Upper lobe of left lung (tissue), 4 donors: ENCODE measurements around the gene NRP1.

ENCODE experiments used
- CTCF ChIP-seq, 6 experiments: fragments of 450-650 bp in 4 of 6; fragments of 200-600 bp in 2 of 6; sonication (generic) in 2 of 6; IDR thresholded peaks; one replicate each; pipeline ENCODE4 v1.5.1; 2016 to 2019; ENCODE audit warnings: antibody characterized with exemption in 6 of 6
- EP300 ChIP-seq, 4 donors: sonication (generic); formaldehyde crosslinking; IDR thresholded peaks; one replicate each; pipeline ENCODE4 v1.5.1; 2017; ENCODE audit warnings: antibody characterized with exemption in 4 of 4, control low read depth in 2 of 4

DNA sequence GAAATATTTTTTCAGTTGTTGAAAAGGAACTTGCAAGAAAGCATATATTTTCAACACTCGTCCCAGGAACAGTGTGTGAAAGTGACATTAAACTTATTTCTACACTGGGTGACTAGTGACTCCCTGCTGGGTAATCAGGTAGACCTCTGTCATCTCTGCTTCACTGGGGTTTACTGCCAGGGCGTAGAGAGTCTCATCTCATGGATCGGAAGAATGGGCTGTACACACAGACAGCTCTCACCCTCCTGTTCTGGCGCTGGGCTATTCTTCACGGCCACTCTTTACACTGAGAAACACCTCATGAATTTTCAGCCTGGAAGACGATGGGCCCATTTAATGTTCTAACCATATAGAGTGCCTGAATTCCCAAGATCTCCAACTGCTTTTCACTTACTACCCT is 36.4 kb downstream of the NRP1 start:
- TF ChIP-seq EP300 (IDR thresholded peaks at IDR 0.05) (no peak), CTCF (IDR thresholded peaks at IDR 0.05) (no peak)
